ENCODE measurements around the gene FIP1L1. TPM values are rescaled to one million over a fixed set of nuclear protein-coding genes. Genes with fewer than 3 reads are reported as not detected.

FIP1L1 gene
- total and polyA plus RNA-seq, 9 of the 15 experiments (the other 6 are each of a cell fraction or from before 2014, with no cell fraction given), result 34.6 to 137 (median 72.0) TPM

DNA sequence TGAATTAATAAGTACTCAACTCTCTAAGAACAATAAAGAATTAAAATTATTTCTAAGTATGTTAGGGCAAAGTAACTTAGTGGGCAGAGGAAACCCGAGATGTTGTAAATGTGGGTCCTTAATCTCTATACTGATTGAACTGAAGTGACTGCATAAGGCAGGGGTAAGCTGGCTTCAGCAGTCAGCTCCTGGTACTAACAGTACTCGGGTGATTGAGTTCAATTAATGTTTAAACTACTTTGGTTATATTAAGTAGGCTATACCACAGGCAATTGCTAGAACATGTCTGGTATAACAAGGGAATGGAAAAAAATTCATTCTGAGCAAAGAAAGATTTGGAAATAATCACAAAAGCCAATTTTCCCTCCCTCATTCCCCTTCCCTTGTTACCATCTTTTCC lies 123.1 kb downstream of the FIP1L1 start:
- no peaks in the 10 kb centered on the region for H3K27me3 ChIP-seq (ENCODE audit: control insufficient read depth in 2 of 2, insufficient read depth in 2 of 2, low read length in 2 of 2)
- no peak overlapping the region for H3K4me2 ChIP-seq (ENCODE audit: insufficient read depth, low read length)
- intact Hi-C loops (cut with micrococcal nuclease) (loop anchor here (10.0 kb wide), 1 partner anchor 306 kb away; no protein-coding TSS in a partner anchor), in situ Hi-C loops (cut with MboI) (no loop called here)
- TF ChIP-seq HNRNPUL1 (IDR thresholded peaks at IDR 0.05; ENCODE audit: low read length) (no peak), HSF4 (CRISPR knock-in tag; IDR thresholded peaks at IDR 0.05; ENCODE audit: borderline replicate concordance) (no peak), HDAC8 (tag; IDR thresholded peaks at IDR 0.05) (no peak), NCOA4 (IDR thresholded peaks at IDR 0.05; ENCODE audit: partially characterized antibody) (no peak), ZNF76 (CRISPR knock-in tag; IDR thresholded peaks at IDR 0.05; ENCODE audit: borderline replicate concordance) (no peak)
- TF ChIP-seq, protein P1, sequence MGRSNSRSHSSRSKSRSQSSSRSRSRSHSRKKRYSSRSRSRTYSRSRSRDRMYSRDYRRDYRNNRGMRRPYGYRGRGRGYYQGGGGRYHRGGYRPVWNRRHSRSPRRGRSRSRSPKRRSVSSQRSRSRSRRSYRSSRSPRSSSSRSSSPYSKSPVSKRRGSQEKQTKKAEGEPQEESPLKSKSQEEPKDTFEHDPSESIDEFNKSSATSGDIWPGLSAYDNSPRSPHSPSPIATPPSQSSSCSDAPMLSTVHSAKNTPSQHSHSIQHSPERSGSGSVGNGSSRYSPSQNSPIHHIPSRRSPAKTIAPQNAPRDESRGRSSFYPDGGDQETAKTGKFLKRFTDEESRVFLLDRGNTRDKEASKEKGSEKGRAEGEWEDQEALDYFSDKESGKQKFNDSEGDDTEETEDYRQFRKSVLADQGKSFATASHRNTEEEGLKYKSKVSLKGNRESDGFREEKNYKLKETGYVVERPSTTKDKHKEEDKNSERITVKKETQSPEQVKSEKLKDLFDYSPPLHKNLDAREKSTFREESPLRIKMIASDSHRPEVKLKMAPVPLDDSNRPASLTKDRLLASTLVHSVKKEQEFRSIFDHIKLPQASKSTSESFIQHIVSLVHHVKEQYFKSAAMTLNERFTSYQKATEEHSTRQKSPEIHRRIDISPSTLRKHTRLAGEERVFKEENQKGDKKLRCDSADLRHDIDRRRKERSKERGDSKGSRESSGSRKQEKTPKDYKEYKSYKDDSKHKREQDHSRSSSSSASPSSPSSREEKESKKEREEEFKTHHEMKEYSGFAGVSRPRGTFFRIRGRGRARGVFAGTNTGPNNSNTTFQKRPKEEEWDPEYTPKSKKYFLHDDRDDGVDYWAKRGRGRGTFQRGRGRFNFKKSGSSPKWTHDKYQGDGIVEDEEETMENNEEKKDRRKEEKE (IDR thresholded peaks at IDR 0.05; ENCODE audit: borderline replicate concordance in 1 of 2, control insufficient read depth in 1 of 2, low read depth in 2 of 2, low read length in 1 of 2), result no peak
- no peak for ATAC-seq
- no TSS peak for BruUV-seq (replicated peaks)
- no peak for FAIRE-seq
- H3K27ac ChIP-seq (ENCODE audit: extremely low read depth, low read depth, low read length), result no peak overlapping the region
- 11% methylated on average over 2 of the region's 2 CpGs for WGBS (ENCODE audit: insufficient coverage, low coverage, missing lambda C conversion rate)
- ChIA-PET POLR2A (interaction anchor here (0.8 to 1.1 kb wide), 4 partner anchors 11 to 153 kb away, joined by 3 read pairs; no protein-coding TSS in a partner anchor), CTCF (ENCODE audit: low intra/inter-chr PET ratio) (no interaction called here)
- H3K4me1 ChIP-seq (replicated peaks in 1 of 2; ENCODE audit: control insufficient read depth in 2 of 2, insufficient read depth in 2 of 2, low read length in 2 of 2), result no peaks in the 10 kb centered on the region
- H3K4me3 ChIP-seq, result no peak overlapping the region
- no peaks in the 10 kb centered on the region for H3K36me3 ChIP-seq (ENCODE audit: control insufficient read depth, insufficient read depth, low read length)
- no peaks in the 10 kb centered on the region for H3K9me1 ChIP-seq (ENCODE audit: control insufficient read depth, insufficient read depth, low read length)
- DNase-seq (ENCODE audit: extremely low read depth in 1 of 4, low spot score in 3 of 4), result no peak
- H3K9me3 ChIP-seq (replicated peaks; ENCODE audit: control insufficient read depth, insufficient read depth, low read depth, low read length), result no peaks in the 10 kb centered on the region
- H3K9ac ChIP-seq (ENCODE audit: insufficient read depth in 1 of 2, low read depth in 2 of 2, low read length in 2 of 2), result no peak overlapping the region
- H2AFZ ChIP-seq (ENCODE audit: low read depth, low read length), result no peak overlapping the region
- H4K20me1 ChIP-seq (replicated peaks; ENCODE audit: control insufficient read depth, insufficient read depth, low read length), result no peaks in the 10 kb centered on the region
- no peaks in the 10 kb centered on the region for H3K79me2 ChIP-seq (ENCODE audit: control insufficient read depth, insufficient read depth, low read length)

Data from K562 (cell line).